ENCODE measurements around the gene EIF3I. TPM values are rescaled to one million over a fixed set of nuclear protein-coding genes. Genes with fewer than 3 reads are reported as not detected.
A peak's percentile ranks its signal among the peaks of the same experiment; 100 is the strongest.

EIF3I gene
- total and polyA plus RNA-seq, 2 of the 13 experiments (the other 11 are each of a cell fraction or from before 2014, with no cell fraction given): 210 to 223 TPM

GRCh38 chr1:32221980-32222755 lies at the start of gene EIF3I, which contains the start of gene TMEM234 (continued):
- TF ChIP-seq THAP7 (CRISPR knock-in tag; IDR thresholded peaks at IDR 0.05) (no peak), MNT (IDR thresholded peaks at IDR 0.05) (peak; percentile 43), TCF7 (IDR thresholded peaks at IDR 0.05; ENCODE audit: low read depth) (no peak), AGO1 (IDR thresholded peaks at IDR 0.05; ENCODE audit: low read depth, low read length, poor library complexity, severe bottlenecking) (no peak), FOXA1 (IDR thresholded peaks at IDR 0.05) (no peak), FOXA1 (CRISPR knock-in tag; IDR thresholded peaks at IDR 0.05) (no peak), KDM4B (CRISPR knock-in tag; IDR thresholded peaks at IDR 0.05) (no peak), HNRNPLL (IDR thresholded peaks at IDR 0.05; ENCODE audit: low read depth, low read length, poor library complexity, severe bottlenecking) (no peak), ZNF280D (CRISPR knock-in tag; IDR thresholded peaks at IDR 0.05) (no peak), LBX2 (CRISPR knock-in tag; IDR thresholded peaks at IDR 0.05; ENCODE audit: borderline replicate concordance) (0 out of 2 replicates have a peak, but pooled peaks have one; percentile 44), ZSCAN25 (CRISPR knock-in tag; IDR thresholded peaks at IDR 0.05) (no peak), ZNF138 (CRISPR knock-in tag; IDR thresholded peaks at IDR 0.05; ENCODE audit: low read depth) (no peak), ETV6 (CRISPR knock-in tag; conservative IDR thresholded peaks at IDR 0.05) (no peak), ZBTB7A (CRISPR knock-in tag; IDR thresholded peaks at IDR 0.05) (peak; percentile 74), FUBP1 (CRISPR knock-in tag; IDR thresholded peaks at IDR 0.05; ENCODE audit: borderline replicate concordance) (no peak), ZNF24 (IDR thresholded peaks at IDR 0.05) (no peak), MED13 (CRISPR knock-in tag; IDR thresholded peaks at IDR 0.05) (no peak), ZNF501 (CRISPR knock-in tag; IDR thresholded peaks at IDR 0.05) (peak; percentile 82), MXI1 (IDR thresholded peaks at IDR 0.05; ENCODE audit: borderline replicate concordance, low read depth, low read length) (peak; percentile 92; the same call in 2 of the 3 replicates), CHCHD3 (CRISPR knock-in tag; IDR thresholded peaks at IDR 0.05) (no peak), ZFP36L1 (CRISPR knock-in tag; IDR thresholded peaks at IDR 0.05) (no peak), ERF (CRISPR knock-in tag; IDR thresholded peaks at IDR 0.05) (no peak)

Data from HepG2 (cell line).